Hematopoietic multipotent progenitor cell (in vitro differentiated cells): ENCODE data around the gene EHD4. TPM values are rescaled to one million over a fixed set of nuclear protein-coding genes. Genes with fewer than 3 reads are reported as not detected.

Source experiments
- DNase-seq, 3 donors: peaks; one replicate each; pipeline ENCODE4 v3.0.0-alpha.2; 2011 to 2015; ENCODE audit warnings: low read depth in 2 of 3, low spot score in 2 of 3
- total RNA-seq: library from RNA; depleted of rRNA; stranded (reverse); fragments of >200 nt; gene quantifications from one replicate; pipeline ENCODE4 v1.2.3, GENCODE V29; 2012

Gene EHD4
- total RNA-seq, 1 donor, result 6.7 TPM

- no peak for DNase-seq
These were observed 11.3 kb downstream of the EHD4 start for GRCh38 chr15:41961001-41961518.

GRCh38 chr15:41958002-41958420, 14.3 kb downstream of the EHD4 start:
- no peak for DNase-seq

- DNase-seq, result no peak
These were observed 15.1 kb downstream of the EHD4 start for GRCh38 chr15:41957021-41957897.

GRCh38 chr15:41955807-41956525, 16.4 kb downstream of the EHD4 start:
- DNase-seq, result no peak

- no peak for DNase-seq
These were observed 17.3 kb downstream of the EHD4 start for GRCh38 chr15:41955100-41955499.

GRCh38 chr15:41954036-41954435, 18.3 kb downstream of the EHD4 start:
- no peak for DNase-seq

- DNase-seq, result no peak
These were observed 20.3 kb downstream of the EHD4 start for GRCh38 chr15:41952013-41952563.

- no peak for DNase-seq
These were observed 20.8 kb downstream of the EHD4 start for GRCh38 chr15:41951571-41951970.

- DNase-seq, result no peak
These were observed 21.9 kb downstream of the EHD4 start for GRCh38 chr15:41950489-41950888.

GRCh38 chr15:41950127-41950483, 22.3 kb downstream of the EHD4 start:
- no peak for DNase-seq

GRCh38 chr15:41949401-41950126, 22.8 kb downstream of the EHD4 start:
- DNase-seq, result no peak

- no peak for DNase-seq
These were observed 23.9 kb downstream of the EHD4 start for GRCh38 chr15:41948490-41948889.

GRCh38 chr15:41946970-41947369, 25.4 kb downstream of the EHD4 start:
- DNase-seq, result no peak

- no peak for DNase-seq
These were observed 26.6 kb downstream of the EHD4 start for GRCh38 chr15:41945731-41946130.

- DNase-seq, result no peak
These were observed 27.1 kb downstream of the EHD4 start for GRCh38 chr15:41945221-41945620.

GRCh38 chr15:41944313-41944940, 27.9 kb downstream of the EHD4 start:
- no peak for DNase-seq

- DNase-seq, result no peak
These were observed 28.6 kb downstream of the EHD4 start for GRCh38 chr15:41943543-41944312.

- DNase-seq, result no peak
These were observed 29.5 kb downstream of the EHD4 start for GRCh38 chr15:41942886-41943285.

GRCh38 chr15:41941644-41942415, 30.5 kb downstream of the EHD4 start:
- no peak for DNase-seq
